ENCODE results near the gene NAA38.

DNA sequence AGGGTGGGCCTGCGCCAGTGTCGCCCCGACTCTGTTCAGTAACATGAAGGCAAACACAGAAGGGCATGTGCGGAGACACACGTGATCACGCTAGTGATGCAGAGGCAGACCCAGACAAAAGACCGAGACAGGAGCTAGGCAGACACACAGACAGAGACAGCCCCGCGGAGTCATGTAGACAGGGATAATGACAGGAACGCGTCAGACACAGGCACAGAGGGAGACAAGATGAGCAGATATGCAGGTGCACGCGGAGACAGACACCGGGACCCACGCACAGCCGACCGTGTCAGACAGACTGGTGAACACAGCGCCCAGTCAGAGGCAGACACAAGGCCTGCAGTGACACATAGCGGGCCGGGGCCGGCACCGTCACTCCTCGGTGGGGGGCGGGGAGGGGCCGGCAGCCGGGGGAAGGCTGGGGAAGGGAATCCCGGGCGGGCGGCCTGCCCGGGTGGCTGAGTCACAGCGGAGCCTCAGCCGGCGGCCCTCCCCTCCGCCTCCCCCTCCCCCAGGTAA, 15.9 kb downstream of the NAA38 start:
- no peak for TF ChIP-seq POLR2AphosphoS5 (IDR thresholded peaks at IDR 0.05; ENCODE audit: borderline replicate concordance, low read depth, low read length)
- no peak for TF ChIP-seq EZH2 (IDR thresholded peaks at IDR 0.05)
- TF ChIP-seq FOXP2 (optimal IDR thresholded peaks at IDR 0.05; ENCODE audit: control extremely low read depth, extremely low read length, insufficient read depth) = no peak
